Hepatocyte (in vitro differentiated cells): ENCODE data around the gene ARMH3. TPM values are rescaled to one million over a fixed set of nuclear protein-coding genes. Genes with fewer than 3 reads are reported as not detected.

Experiments used
- DNase-seq: peaks from one replicate; pipeline ENCODE4 v3.0.0-alpha.2; 2016; ENCODE audit warnings: low spot score
- H2AFZ ChIP-seq: fragments of 200-600 bp; sonication (generic); 2 replicates; pipeline ENCODE4 v1.6.0; 2016; ENCODE audit warnings: antibody characterized with exemption, mild to moderate bottlenecking
- H3K27ac ChIP-seq: fragments of 200-600 bp; sonication (generic); 2 replicates; pipeline ENCODE4 v1.5.1; 2016; ENCODE audit warnings: mild to moderate bottlenecking
- H3K27me3 ChIP-seq: fragments of 200-600 bp; sonication (generic); 2 replicates; pipeline ENCODE4 v1.6.1; 2016
- H3K36me3 ChIP-seq: fragments of 200-600 bp; sonication (generic); replicated peaks from 2 replicates; pipeline ENCODE4 v1.5.1; 2016; ENCODE audit warnings: low read depth; ENCODE audit not compliant: insufficient read depth
- H3K4me1 ChIP-seq: fragments of 200-600 bp; sonication (generic); 2 replicates; pipeline ENCODE4 v1.5.1; 2016; ENCODE audit warnings: mild to moderate bottlenecking, moderate library complexity; ENCODE audit not compliant: insufficient read depth
- H3K4me2 ChIP-seq: fragments of 200-600 bp; sonication (generic); 2 replicates; pipeline ENCODE4 v1.6.0; 2016
- H3K4me3 ChIP-seq: fragments of 200-600 bp; sonication (generic); 2 replicates; pipeline ENCODE4 v1.5.1; 2016; ENCODE audit warnings: mild to moderate bottlenecking
- H3K79me2 ChIP-seq: fragments of 200-600 bp; sonication (generic); 2 replicates; pipeline ENCODE4 v1.6.0; 2017; ENCODE audit warnings: mild to moderate bottlenecking
- H3K9me2 ChIP-seq: fragments of 200-600 bp; sonication (generic); replicated peaks from 2 replicates; pipeline ENCODE4 v1.6.0; 2017; ENCODE audit warnings: mild to moderate bottlenecking; ENCODE audit not compliant: insufficient read depth
- H3K9me3 ChIP-seq: fragments of 200-600 bp; sonication (generic); 2 replicates; pipeline ENCODE4 v1.5.1; 2016; ENCODE audit warnings: low read depth, mild to moderate bottlenecking
- H4K20me1 ChIP-seq: fragments of 200-600 bp; sonication (generic); 2 replicates; pipeline ENCODE4 v1.6.0; 2016; ENCODE audit warnings: mild to moderate bottlenecking; ENCODE audit not compliant: insufficient read depth, poor library complexity, severe bottlenecking
- EZH2 ChIP-seq: fragments of 200-600 bp; sonication (generic); IDR thresholded peaks from 2 replicates; pipeline ENCODE4 v1.6.1; 2016; ENCODE audit warnings: antibody characterized with exemption, mild to moderate bottlenecking, borderline replicate concordance
- EZH2phosphoT487 ChIP-seq: fragments of 200-600 bp; sonication (generic); IDR thresholded peaks from one replicate; pipeline ENCODE4 v1.6.1; 2018; ENCODE audit warnings: antibody characterized with exemption, mild to moderate bottlenecking, low read depth, moderate library complexity; ENCODE audit not compliant: unreplicated experiment, severe bottlenecking
- WGBS: methylation state at CpG from one replicate; pipeline ENCODE4 v1.1.6; 2016; ENCODE audit warnings: low lambda C conversion rate; ENCODE audit errors: missing lambda C conversion rate; 5-methylcytosine and 5-hydroxymethylcytosine counted together
- polyA plus RNA-seq: library from polyadenylated mRNA; unstranded; fragments of >200 nt; fragmentation: Nextera tagmentation; extraction: Ambion mirVana; gene quantifications from 2 replicates; pipeline ENCODE4 v1.2.1, GENCODE V29; 2016
- total RNA-seq: library from RNA; depleted of rRNA; stranded (reverse); fragments of >200 nt; gene quantifications from 2 replicates; pipeline ENCODE4 v1.2.3, GENCODE V29; 2014
- TF ChIP-seq, protein P1 (sequence below): fragments of 200-600 bp; sonication (generic); IDR thresholded peaks from 2 replicates; pipeline ENCODE4 v1.5.1; 2016; ENCODE audit warnings: antibody characterized with exemption, mild to moderate bottlenecking; ENCODE audit not compliant: poor library complexity

Gene ARMH3
- total and polyA plus RNA-seq, 2 experiments from 2014 or later = 10.6 to 15.1 TPM

DNA sequence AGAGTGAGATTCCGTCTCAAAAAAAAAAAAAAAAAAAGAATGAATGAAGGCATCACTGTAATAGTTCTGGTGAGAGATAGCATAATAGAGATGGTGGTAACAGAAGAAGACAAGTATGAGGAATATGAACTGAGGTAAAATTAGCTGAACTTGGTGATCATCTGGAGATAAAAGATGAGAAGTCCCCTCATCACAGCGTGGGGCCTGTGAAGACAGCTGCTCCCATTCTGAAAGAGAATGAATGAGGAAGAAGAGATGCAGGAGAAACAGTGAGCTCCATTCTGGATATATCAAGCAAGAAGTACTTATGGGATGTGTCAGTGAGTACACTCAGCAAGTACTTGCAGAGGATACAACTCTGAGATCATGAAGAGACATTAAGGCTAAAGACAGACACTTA is 28.7 kb downstream of the ARMH3 start:
- WGBS = 92% methylated on average over 2 of the region's 2 CpGs
- TF ChIP-seq, protein P1, sequence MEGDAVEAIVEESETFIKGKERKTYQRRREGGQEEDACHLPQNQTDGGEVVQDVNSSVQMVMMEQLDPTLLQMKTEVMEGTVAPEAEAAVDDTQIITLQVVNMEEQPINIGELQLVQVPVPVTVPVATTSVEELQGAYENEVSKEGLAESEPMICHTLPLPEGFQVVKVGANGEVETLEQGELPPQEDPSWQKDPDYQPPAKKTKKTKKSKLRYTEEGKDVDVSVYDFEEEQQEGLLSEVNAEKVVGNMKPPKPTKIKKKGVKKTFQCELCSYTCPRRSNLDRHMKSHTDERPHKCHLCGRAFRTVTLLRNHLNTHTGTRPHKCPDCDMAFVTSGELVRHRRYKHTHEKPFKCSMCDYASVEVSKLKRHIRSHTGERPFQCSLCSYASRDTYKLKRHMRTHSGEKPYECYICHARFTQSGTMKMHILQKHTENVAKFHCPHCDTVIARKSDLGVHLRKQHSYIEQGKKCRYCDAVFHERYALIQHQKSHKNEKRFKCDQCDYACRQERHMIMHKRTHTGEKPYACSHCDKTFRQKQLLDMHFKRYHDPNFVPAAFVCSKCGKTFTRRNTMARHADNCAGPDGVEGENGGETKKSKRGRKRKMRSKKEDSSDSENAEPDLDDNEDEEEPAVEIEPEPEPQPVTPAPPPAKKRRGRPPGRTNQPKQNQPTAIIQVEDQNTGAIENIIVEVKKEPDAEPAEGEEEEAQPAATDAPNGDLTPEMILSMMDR = no peak
- H2AFZ ChIP-seq = no peak overlapping the region
- H4K20me1 ChIP-seq = no peaks in the 10 kb centered on the region
- H3K9me3 ChIP-seq = no peaks in the 10 kb centered on the region
- no peak for DNase-seq
- no peak overlapping the region for H3K4me2 ChIP-seq
- H3K4me1 ChIP-seq = no peaks in the 10 kb centered on the region
- H3K9me2 ChIP-seq = no peaks in the 10 kb centered on the region
- H3K27ac ChIP-seq = no peak overlapping the region
- H3K79me2 ChIP-seq = no peaks in the 10 kb centered on the region
- H3K4me3 ChIP-seq = no peak overlapping the region
- H3K27me3 ChIP-seq = no peaks in the 10 kb centered on the region
- H3K36me3 ChIP-seq = no peaks in the 10 kb centered on the region

DNA sequence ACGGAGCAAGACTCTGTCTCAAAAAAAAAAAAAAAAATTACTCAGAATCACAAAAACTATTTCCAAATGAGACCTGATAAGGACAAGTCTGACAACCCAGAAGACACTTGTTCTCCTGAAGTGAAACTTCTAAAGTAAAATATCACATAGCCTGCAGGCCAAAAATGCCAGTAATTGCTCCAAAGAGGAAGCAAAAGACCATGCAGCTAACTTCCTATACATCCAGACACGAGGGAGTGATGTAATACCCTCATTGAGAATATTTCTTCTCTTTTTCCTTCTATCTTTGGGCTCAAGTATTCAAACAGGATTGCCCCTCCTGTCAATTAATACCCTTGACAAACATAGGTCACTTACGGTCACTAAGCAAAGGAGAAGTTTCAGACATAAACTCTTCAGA is 31.2 kb downstream of the ARMH3 start:
- Histone ChIP-seq H2AFZ (no peak overlapping the region), H3K4me1 (no peaks in the 10 kb centered on the region), H3K9me3 (no peaks in the 10 kb centered on the region), H4K20me1 (no peaks in the 10 kb centered on the region), H3K27ac (no peak overlapping the region), H3K4me3 (no peak overlapping the region), H3K4me2 (no peak overlapping the region), H3K79me2 (no peaks in the 10 kb centered on the region), H3K9me2 (no peaks in the 10 kb centered on the region), H3K36me3 (no peaks in the 10 kb centered on the region), H3K27me3 (no peaks in the 10 kb centered on the region)
- no peak for DNase-seq
- TF ChIP-seq, protein P1 = no peak
- TF ChIP-seq EZH2 (no peak), EZH2phosphoT487 (no peak)
- WGBS = 92% methylated on average over 3 of the region's 3 CpGs

DNA sequence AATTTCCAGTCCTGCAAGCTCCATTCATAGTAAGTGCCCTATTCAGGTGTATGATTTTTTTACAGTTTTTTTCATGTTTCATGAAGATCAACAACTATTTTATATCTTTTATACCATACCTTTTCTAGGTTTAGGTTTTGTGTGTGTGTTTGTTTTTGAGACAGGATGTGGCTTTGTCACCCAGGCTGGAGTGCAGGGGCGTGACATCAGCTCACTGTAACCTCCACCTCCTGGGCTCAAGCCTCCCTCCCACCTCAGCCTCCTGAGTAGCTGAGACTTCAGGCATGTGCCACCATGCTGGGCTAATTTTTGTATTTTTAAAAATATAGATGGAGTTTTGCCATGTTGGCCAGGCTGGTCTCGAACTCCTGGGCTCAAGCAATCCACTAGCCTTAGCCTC is 35.0 kb downstream of the ARMH3 start:
- Histone ChIP-seq H2AFZ (no peak overlapping the region), H3K4me1 (no peaks in the 10 kb centered on the region), H3K36me3 (no peaks in the 10 kb centered on the region), H3K79me2 (no peaks in the 10 kb centered on the region), H3K4me2 (no peak overlapping the region), H3K9me2 (no peaks in the 10 kb centered on the region), H3K9me3 (no peaks in the 10 kb centered on the region), H4K20me1 (no peaks in the 10 kb centered on the region), H3K27ac (no peak overlapping the region), H3K27me3 (no peaks in the 10 kb centered on the region), H3K4me3 (no peak overlapping the region)
- DNase-seq = no peak
- WGBS = 100% methylated on average over 2 of the region's 2 CpGs
- TF ChIP-seq EZH2 (no peak), EZH2phosphoT487 (no peak)
- TF ChIP-seq, protein P1 = no peak

DNA sequence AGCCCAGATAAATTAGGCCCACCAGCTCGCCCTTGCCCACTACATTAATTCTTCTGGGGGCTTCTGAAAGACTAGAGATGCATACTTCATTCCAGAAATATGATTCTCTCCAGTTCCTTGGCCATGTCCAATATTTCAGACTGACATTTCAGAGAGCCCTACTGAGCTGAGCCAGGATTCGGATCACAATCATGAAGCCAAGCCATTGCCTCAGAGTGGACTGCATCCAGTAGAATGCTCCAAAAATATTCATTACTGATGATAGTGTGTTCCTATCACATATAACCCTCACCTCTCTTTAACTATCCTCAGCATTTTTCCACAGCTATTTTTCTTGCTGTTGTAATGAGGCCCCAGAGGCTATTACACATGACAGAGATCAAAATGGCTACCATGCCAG is 38.7 kb downstream of the ARMH3 start:
- Histone ChIP-seq H3K9me2 (no peaks in the 10 kb centered on the region), H3K4me3 (no peak overlapping the region), H3K79me2 (no peaks in the 10 kb centered on the region), H3K27ac (no peak overlapping the region), H3K4me1 (no peaks in the 10 kb centered on the region), H3K36me3 (no peaks in the 10 kb centered on the region), H4K20me1 (no peaks in the 10 kb centered on the region), H2AFZ (no peak overlapping the region), H3K9me3 (no peaks in the 10 kb centered on the region), H3K27me3 (no peaks in the 10 kb centered on the region), H3K4me2 (no peak overlapping the region)
- TF ChIP-seq, protein P1 = no peak
- TF ChIP-seq EZH2phosphoT487 (no peak), EZH2 (no peak)
- WGBS = 90% methylated on average over 2 of the region's 2 CpGs
- no peak for DNase-seq
